Aorta (tissue), 5 donors: Measurements from ENCODE around the gene IL1A. TPM values are rescaled to one million over a fixed set of nuclear protein-coding genes. Genes with fewer than 3 reads are reported as not detected.
A peak's percentile ranks its signal among the peaks of the same experiment; 100 is the strongest.

Source experiments
- ATAC-seq: fragments of 200-7000 bp; cut with Tn5 transposase; one replicate; pipeline ENCODE4 v1.9.1; 2022; ENCODE audit warnings: moderate library complexity; ENCODE audit not compliant: low FRiP score
- DNase-seq, 2 donors: peaks; one replicate each; pipeline ENCODE4 v3.0.0-alpha.2; 2020
- H3K27ac ChIP-seq, 2 donors: one replicate each; pipeline ENCODE4 v1.5.1; 2013; ENCODE audit warnings: low read length in 2 of 2, mild to moderate bottlenecking in 2 of 2, moderate library complexity in 2 of 2, control low read depth in 1 of 2, inconsistent platforms in 1 of 2, low read depth in 1 of 2
- H3K27me3 ChIP-seq, 2 donors: one replicate each; pipeline ENCODE4 v1.6.1; 2013; ENCODE audit warnings: control low read depth in 1 of 2, low read length in 1 of 2, mild to moderate bottlenecking in 1 of 2, moderate library complexity in 1 of 2; ENCODE audit not compliant: insufficient read depth in 2 of 2, control insufficient read depth in 1 of 2
- H3K36me3 ChIP-seq, 2 donors: one replicate each; pipeline ENCODE4 v1.6.1; 2013; ENCODE audit warnings: control low read depth in 1 of 2, low read length in 1 of 2, mild to moderate bottlenecking in 1 of 2; ENCODE audit not compliant: insufficient read depth in 2 of 2, control insufficient read depth in 1 of 2
- H3K4me1 ChIP-seq, 2 donors: one replicate each; pipeline ENCODE4 v1.6.1; 2013; ENCODE audit warnings: low read length in 2 of 2, control low read depth in 1 of 2, mild to moderate bottlenecking in 1 of 2, moderate library complexity in 1 of 2; ENCODE audit not compliant: insufficient read depth in 2 of 2, control insufficient read depth in 1 of 2
- H3K4me3 ChIP-seq, 2 donors: one replicate each; pipeline ENCODE4 v1.5.1; 2013; ENCODE audit warnings: low read length in 2 of 2, control low read depth in 1 of 2, mild to moderate bottlenecking in 1 of 2
- H3K9me3 ChIP-seq: one replicate; pipeline ENCODE4 v1.6.1; 2013; ENCODE audit warnings: mild to moderate bottlenecking, low read length; ENCODE audit not compliant: control insufficient read depth
- WGBS, 2 donors: extraction: QIAGEN DNeasy Blood & Tissue Kit; methylation state at CpG; one replicate each; pipeline ENCODE4 v1.1.7; 2013; 5-methylcytosine and 5-hydroxymethylcytosine counted together
- intact Hi-C, 2 donors: fragments of 100-400 bp; cut with DNase I; formaldehyde crosslinking; loops; one replicate each; pipeline versions ENCODE4 v1.14.2 to v1.15.0; 2022
- polyA plus RNA-seq, 2 donors: library from polyadenylated mRNA; stranded (reverse); fragments of 200-250 nt; gene quantifications; one replicate each; pipeline ENCODE4 v1.2.3, GENCODE V29; 2013
- total RNA-seq, 2 donors: library from RNA; stranded (reverse); fragmentation: NEBNext Ultra II Directional; extraction: Animal tissue kit (Norgen Biotek cat#: 25700); gene quantifications; one replicate each; pipeline ENCODE4 v1.2.1, GENCODE V29; 2021
- donor health status: healthy with polysubstance abuse.
- donor health status: Bipolar disorder and iron deficiency.
- donor health status: DM: no; HTN: no; CAD: no.
- donor health status: DM: no; HTN: no; CAD: no.
- donor health status: DM: yes; HTN: yes; CAD: no.

Gene IL1A
- total and polyA plus RNA-seq, 4 donors = 0.19 TPM; not detected in 3

GRCh38 chr2:112811841-112812306 lies 27.6 kb upstream of the IL1A start:
- Histone ChIP-seq H3K27ac (no peak overlapping the region), H3K9me3 (no peaks in the 10 kb centered on the region), H3K36me3 (no peaks in the 10 kb centered on the region), H3K4me1 (no peaks in the 10 kb centered on the region), H3K4me3 (no peak overlapping the region), H3K27me3 (no peaks in the 10 kb centered on the region)
- WGBS, 2 donors = 59 to 64% methylated on average over 7 of the region's 7 CpGs
- ATAC-seq = peak; percentile 73
- intact Hi-C loops = no loop called here
- DNase-seq = no peak

GRCh38 chr2:112811276-112811831 lies 27.1 kb upstream of the IL1A start:
- H3K27me3 ChIP-seq = no peaks in the 10 kb centered on the region
- WGBS, 2 donors = 94 to 95% methylated on average over 3 of the region's 3 CpGs
- no peak overlapping the region for H3K27ac ChIP-seq
- no peak overlapping the region for H3K4me3 ChIP-seq
- ATAC-seq = peak; percentile 33
- DNase-seq = no peak
- H3K9me3 ChIP-seq = no peaks in the 10 kb centered on the region
- no peaks in the 10 kb centered on the region for H3K4me1 ChIP-seq
- intact Hi-C loops = no loop called here
- H3K36me3 ChIP-seq = no peaks in the 10 kb centered on the region

- intact Hi-C loops = no loop called here
- Histone ChIP-seq H3K4me3 (no peak overlapping the region), H3K27me3 (no peaks in the 10 kb centered on the region), H3K4me1 (no peaks in the 10 kb centered on the region), H3K9me3 (no peaks in the 10 kb centered on the region), H3K36me3 (no peaks in the 10 kb centered on the region), H3K27ac (no peak overlapping the region)
- DNase-seq (no peak), ATAC-seq (no peak)
Observed at GRCh38 chr2:112809112-112809511, 24.8 kb upstream of the IL1A start.

GRCh38 chr2:112807233-112807807 lies 23.0 kb upstream of the IL1A start:
- Histone ChIP-seq H3K9me3 (no peaks in the 10 kb centered on the region), H3K27me3 (no peaks in the 10 kb centered on the region), H3K36me3 (no peaks in the 10 kb centered on the region), H3K4me3 (no peak overlapping the region), H3K4me1 (no peaks in the 10 kb centered on the region), H3K27ac (no peak overlapping the region)
- ATAC-seq (no peak), DNase-seq (no peak)
- intact Hi-C loops = no loop called here
- 91 to 93% methylated on average over 3 of the region's 3 CpGs for WGBS, 2 donors

- ATAC-seq = no peak
- 87 to 89% methylated on average over 11 of the region's 11 CpGs for WGBS, 2 donors
Observed at GRCh38 chr2:112805542-112805941, 21.2 kb upstream of the IL1A start.

GRCh38 chr2:112803691-112804521 lies 19.6 kb upstream of the IL1A start:
- 53 to 63% methylated on average over 5 of the region's 5 CpGs for WGBS, 2 donors
- H3K4me1 ChIP-seq = no peaks in the 10 kb centered on the region
- intact Hi-C loops = no loop called here
- no peak for ATAC-seq
- DNase-seq = no peak
- no peaks in the 10 kb centered on the region for H3K27me3 ChIP-seq
- H3K4me3 ChIP-seq = no peak overlapping the region
- H3K36me3 ChIP-seq = no peaks in the 10 kb centered on the region
- no peaks in the 10 kb centered on the region for H3K9me3 ChIP-seq
- no peak overlapping the region for H3K27ac ChIP-seq

More at GRCh38 chr2:112805542-112805941, 21.2 kb upstream of the IL1A start:
- intact Hi-C loops = no loop called here
- Histone ChIP-seq H3K4me3 (no peak overlapping the region), H3K36me3 (no peaks in the 10 kb centered on the region), H3K4me1 (no peaks in the 10 kb centered on the region), H3K27ac (no peak overlapping the region), H3K9me3 (no peaks in the 10 kb centered on the region), H3K27me3 (no peaks in the 10 kb centered on the region)
- DNase-seq = no peak

GRCh38 chr2:112800881-112801583 lies 16.7 kb upstream of the IL1A start:
- Histone ChIP-seq H3K9me3 (no peaks in the 10 kb centered on the region), H3K27me3 (no peaks in the 10 kb centered on the region), H3K4me3 (no peak overlapping the region), H3K27ac (no peak overlapping the region), H3K36me3 (no peaks in the 10 kb centered on the region), H3K4me1 (no peaks in the 10 kb centered on the region)
- 87 to 90% methylated on average over 4 of the region's 4 CpGs for WGBS, 2 donors
- intact Hi-C loops = no loop called here
- ATAC-seq = no peak
- no peak for DNase-seq

GRCh38 chr2:112798979-112799975 lies 15.0 kb upstream of the IL1A start:
- no peaks in the 10 kb centered on the region for H3K9me3 ChIP-seq
- no peaks in the 10 kb centered on the region for H3K27me3 ChIP-seq
- H3K27ac ChIP-seq = no peak overlapping the region
- no peaks in the 10 kb centered on the region for H3K36me3 ChIP-seq
- intact Hi-C loops = no loop called here
- H3K4me3 ChIP-seq = no peak overlapping the region
- no peak for DNase-seq
- ATAC-seq = no peak
- H3K4me1 ChIP-seq = no peaks in the 10 kb centered on the region
- WGBS, 2 donors = 67 to 70% methylated on average over 8 of the region's 8 CpGs
